Medulla oblongata (tissue), 1 donor: ENCODE data around the gene TARBP1.
"Not testable (repeated sequence)": the region's sequence is repeated elsewhere in the genome, so short reads cannot be mapped to it uniquely, and the experiment has no call there.

Experiments used
- DNase-seq: peaks from one replicate; pipeline ENCODE4 v3.0.0-alpha.2; 2015; ENCODE audit errors: extremely low spot score

Gene TARBP1

DNA sequence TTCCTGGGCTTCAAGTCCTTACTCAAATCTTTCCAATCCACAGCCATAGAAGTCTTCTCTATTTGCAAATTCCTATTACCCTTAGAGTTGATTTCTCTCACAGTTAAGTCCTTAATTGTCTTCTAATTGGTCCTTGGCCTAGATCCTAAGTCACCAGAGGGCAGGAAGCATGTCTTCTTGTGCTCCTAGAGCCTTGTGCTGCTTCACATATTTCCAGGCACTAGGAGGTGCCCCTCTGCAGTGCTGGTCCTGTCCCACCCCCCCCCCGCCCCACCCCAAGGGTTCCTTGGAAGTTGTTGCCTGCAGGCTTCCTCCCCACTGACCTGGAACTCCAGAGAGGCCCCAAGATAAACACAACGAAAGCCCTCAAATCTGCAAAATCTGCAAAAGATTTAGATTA lies 28.1 kb upstream of the TARBP1 start:
- DNase-seq, result no peak

DNA sequence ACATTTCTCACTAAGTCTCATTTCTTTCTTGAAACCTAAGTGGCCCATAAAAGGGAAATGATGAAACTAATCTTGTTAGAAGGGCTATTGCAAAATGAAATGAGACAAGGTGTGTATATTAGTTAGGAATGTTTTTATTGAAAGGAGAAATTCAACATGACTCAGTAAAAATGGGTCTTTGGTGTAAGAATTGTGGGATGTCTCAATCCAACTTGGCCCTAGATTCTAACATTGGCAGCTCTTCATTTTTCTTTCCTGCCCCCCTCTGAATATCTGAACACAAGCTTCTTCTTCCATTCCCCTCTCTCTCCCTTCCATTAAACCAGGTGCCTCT lies 26.8 kb upstream of the TARBP1 start:
- DNase-seq, result no peak

DNA sequence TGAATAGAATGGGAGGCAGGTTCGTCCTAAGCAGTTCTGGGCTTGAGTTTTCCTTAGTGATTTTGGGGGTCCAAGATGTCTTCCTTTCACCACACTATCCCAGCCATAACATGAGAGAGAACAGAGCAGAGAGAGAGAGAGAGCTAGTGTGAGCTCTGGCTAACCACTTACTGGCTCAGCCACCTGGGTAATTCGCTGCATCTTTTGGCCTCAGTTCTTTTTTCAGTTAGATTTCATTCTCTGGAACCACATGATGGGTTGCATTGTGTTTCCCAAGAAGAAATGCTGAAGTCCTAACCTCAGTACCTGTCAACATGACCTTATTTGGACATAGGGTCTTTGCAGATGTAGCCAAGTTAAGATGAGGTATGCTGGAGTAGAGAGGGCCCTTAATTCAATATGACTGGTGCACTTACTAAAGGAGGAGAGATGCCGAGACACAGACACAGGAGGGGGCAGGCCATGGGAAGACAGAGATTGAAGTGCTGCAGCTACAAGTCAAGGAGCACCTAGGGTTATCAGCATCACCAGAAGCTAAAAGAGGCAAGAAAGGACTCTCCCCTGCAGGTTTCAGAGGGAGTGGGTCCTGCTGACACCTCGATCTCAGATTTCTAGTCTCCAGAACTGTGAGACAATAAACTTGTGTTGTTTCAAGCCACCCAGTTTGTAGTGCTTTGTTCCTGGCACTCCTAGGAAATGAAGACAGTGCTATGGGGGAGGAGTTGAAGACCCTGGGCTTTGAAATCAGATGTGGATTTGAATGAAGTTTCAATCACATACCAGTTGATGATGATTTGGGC lies 26.2 kb upstream of the TARBP1 start:
- DNase-seq, result no peak

DNA sequence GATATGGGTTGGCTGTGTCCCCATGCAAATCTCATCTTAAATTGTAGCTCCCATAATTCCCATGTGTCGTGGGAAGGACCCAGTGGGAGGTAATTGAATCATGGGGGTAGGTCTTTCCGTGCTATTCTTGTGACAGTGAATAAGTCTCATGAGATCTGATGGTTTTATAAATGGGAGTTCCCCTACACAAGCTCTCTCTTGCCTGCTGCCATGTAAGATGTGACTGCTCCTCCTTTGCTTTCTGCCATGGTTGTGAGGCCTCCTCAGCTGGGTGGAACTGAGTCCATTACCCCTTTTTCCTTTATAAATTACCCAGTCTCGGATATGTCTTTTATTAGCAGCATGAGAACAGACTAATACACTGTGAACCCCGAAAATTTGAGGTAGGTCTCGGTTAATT lies 25.3 kb upstream of the TARBP1 start:
- not testable (repeated sequence) for DNase-seq

DNA sequence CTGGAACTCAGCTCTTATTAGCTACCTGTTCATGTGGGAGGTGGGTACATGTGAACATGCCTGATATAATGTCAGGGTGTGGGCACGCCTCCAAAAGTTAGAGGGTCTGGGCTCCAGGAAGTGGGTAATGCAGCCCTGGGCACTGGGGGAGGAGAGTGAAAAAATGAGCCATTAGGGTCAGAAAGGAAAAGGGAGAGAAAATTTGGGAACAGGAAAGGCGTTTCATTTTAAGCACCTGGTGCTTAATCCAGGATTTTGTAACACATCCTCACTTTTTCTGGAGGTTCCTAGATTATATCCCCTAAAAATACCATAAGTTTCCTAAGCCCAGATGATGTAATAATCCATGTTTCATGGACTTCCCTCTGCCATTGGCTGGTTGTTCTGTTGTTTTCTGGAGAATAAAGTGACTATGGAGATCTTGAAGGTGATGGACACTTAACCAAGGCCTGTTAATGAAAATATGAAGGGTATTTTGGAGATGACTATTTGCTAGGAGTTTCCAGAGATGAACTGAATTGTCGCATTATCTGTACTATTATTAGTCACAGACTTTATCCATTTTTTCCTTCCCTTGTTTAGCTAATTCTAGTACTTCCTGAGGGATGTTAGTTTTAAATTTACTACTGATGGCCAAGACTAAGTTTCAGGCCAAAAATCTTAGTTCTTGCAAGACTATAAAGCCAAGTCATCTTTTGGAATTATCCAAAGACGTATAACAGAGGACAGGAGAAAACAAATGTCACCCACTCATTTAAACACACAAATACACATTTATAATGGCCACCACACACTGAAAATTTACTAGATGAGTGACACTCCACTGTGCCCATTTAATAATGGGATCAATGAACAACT lies 24.4 kb upstream of the TARBP1 start:
- no peak for DNase-seq

DNA sequence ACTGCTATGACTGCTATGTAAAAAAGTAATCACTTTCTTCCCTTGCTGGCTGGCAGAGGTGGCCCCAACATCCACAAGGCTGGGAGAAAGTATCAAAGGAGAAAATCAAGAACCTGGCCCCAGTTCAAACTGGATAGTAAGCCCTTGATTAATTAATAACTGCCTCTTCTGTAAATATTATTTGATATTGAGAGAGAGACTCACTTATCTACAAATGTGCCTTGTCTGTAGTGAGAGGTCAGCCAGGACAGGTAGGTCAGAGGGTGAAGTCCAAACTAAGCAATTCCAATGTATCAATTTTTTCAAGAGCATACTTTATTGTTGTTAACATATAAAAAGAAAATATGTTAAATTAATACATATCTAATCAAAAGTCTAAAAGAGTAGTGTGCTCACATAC lies 23.8 kb upstream of the TARBP1 start:
- no peak for DNase-seq

DNA sequence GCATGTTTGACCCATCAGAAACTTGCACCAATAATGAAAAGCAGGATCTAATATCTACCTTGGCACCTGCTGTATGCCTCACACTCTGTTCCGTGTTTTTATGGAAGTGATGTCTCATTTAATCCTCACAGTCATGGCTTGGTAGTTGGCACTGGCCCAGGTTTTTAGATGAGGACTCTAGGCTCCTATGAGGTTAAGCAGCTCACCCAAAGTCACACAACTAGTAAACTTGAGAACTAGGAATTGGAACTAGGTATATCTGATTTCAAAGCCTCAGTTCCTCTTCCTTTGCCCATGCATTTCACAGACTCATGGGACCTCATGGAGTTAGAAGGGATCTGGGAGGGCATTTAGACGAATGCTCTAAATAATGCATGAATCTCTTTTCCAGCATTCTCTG lies 21.3 kb upstream of the TARBP1 start:
- peak; percentile 48 for DNase-seq

DNA sequence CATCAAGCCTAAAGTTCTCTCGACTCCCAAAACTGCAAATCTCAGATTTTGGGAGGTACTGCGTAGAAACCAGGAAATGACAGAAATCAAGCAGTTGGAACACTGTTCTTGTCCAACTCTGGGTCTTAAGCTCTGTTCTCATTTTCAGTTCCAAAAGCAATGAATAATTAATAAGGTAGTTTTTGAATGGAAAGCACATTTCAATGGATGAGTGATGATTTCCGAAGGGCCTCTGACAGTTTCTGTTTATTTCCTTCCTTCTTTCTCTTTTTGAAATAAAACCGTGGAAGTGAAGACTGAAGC lies 20.9 kb upstream of the TARBP1 start:
- DNase-seq, result no peak

DNA sequence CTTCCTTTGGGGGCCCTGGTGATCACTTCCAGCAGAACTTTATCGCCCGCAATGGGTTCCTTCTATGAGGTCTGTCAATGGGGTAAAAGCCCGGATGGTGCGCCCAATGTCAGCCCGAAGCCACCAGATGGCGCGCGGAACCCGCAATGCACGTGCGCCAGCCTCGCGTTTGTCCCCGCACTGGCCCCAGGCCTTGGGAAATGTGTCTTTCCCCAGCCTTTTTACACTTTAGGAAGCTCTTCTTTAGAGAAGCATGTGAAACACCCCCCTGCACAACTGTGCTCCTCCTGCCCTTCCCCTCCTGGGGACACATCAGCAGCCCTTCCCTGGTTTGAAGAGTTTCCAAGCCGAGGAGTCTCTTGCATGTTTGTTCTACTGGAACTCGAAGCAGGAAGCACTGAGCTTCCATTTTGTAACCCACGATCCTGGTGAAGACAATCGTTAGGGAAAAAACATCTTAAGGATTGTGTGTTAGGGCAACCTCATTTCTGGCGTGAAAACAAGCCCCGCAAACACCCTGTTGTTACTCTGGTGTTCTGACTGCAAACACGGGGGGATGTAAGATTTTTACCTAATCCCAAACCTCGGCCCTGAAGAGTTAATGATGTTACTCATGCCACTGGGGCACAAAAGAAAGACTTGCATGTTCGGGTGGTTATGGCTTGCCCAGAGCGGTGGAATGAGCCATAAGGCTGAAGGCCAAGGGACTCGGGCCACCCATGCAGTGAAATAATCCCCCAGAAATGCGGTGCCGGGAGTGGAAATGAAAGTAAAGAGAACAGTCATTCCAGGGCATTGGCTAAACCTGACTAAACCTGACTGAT lies 20.4 kb upstream of the TARBP1 start:
- DNase-seq, result peak; percentile 96

DNA sequence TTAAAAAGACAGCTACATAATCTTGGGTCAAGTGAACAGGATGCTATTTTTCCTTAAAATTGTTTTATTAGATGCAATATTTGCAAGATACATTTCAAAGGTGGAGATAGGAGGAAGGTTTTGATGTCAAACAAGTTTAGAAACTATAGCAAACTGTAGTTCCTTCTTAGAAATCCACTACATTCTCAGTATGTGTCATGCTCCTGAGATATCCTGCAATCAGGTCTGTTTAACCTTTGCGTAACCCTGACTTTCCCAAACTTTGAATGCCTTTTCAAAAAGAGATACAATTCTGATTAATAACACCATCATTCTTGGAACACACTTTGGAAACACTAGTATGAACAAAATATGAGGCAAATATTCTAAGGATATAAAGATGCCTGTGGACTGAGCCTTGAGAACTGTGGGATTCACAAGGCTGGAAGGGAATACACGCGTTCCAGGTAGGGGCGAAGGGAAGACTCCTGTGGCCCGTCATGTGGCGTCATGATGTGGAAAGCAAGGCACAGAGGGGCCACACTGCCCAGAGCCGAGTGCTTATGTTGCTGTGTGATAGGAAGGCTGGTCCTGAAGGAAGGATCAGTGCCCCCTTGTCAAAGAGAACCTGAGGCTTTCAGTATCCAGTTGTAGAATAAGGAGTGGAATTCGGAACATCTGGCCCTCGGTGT lies 19.6 kb upstream of the TARBP1 start:
- DNase-seq, result no peak

DNA sequence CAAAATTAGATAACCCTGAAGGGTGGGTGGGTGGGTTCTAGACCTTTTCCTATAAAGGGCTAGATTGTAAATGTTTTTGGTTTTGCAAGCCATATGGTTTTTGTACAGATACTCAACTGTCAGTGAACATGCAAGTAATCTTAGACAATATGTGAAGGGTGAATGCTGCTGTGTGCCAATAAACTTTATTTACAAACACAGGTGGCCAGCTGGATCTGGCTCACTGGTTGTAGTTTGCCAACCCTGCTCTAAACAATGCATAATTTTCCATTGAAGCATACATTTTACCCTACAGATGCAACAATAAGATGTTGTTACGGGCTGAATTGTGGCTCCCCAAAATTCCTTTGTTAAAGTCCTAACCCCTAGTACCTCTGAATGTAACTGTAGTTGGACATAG lies 18.6 kb upstream of the TARBP1 start:
- DNase-seq, result no peak

DNA sequence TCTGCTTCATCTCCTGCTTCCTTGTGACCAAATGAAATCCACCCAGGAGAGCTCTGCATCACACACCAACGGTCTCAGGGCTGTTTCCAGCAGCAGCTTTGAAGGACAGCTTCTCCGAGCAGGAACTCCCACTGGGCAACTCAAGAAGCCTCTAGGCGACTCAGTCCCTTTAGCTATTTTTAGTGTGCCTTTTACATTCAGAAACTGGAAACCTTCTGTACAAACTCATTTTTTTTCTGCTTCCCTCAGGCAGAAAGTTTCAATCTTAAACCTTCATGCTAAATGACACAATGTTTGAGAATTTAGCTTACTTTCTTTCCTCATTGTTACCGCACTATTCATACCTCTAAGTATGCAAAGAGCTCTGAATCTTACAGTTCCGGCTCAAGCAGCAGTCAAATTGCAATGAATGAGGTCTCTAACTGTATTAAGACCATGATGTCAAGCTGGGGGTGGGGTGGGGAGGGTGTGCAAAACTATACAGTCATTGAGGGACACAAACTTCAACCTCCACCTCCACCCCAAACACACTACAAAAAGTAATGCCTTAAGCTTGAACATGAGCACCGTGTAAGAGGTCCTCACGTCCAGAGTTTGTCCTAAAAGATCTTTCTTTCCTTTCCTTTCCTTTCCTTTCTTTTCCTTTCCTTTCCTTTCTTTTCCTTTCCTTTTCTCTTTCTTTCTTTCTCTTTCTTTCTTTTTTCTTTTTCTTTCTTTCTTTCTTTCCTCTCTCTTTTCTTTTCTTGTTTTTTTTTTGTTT lies 16.4 kb upstream of the TARBP1 start:
- DNase-seq, result no peak

DNA sequence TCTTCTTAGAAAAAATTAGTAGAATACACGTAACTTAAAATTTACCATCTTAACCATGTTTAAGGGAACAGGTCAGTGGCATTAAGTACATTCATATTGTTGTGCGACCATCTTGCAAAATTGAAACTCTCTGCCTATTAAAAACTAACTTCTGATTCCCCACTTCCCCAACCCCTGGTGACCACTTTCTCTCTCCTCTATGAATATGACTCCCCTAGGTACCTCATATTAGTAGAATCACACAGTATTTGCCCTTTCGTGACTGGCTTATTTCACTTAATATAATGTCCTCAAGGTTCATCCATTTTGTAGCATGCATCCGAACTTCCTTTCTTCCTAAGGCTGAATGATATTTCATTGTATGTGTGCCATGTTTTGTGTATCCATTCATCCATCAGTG lies 15.1 kb upstream of the TARBP1 start:
- no peak for DNase-seq

DNA sequence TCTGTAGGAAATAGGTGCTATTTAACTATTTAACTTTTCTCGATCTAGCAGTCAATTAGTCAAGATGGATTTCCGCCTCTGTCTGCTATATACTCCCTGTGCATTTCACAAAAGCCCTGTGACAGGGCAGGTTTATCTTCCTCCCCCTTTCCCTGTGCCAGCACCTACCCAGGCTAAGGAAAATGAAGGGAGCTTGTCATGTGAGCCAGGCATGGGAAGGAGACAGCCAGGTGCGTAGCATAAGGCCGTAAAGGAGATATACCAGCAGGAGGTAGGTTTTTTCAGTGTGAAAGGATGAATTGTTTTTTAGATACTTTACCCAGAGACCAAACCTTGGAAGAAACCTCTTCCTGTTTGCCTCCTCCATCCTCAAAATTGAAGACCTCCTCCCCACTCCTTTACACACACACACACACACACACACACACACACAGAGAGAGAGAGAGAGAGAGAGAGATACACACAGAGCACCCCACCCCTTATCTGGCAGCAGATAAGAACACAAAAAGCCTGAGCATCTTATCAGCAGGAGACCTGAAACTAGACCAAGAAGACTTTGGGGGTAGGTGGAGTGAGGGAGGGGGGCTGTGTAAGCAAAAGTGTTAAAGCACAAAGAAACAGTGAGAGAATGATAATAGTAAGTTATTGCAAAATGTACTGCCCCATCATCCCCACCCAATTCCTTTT lies 12.0 kb upstream of the TARBP1 start:
- DNase-seq, result no peak

DNA sequence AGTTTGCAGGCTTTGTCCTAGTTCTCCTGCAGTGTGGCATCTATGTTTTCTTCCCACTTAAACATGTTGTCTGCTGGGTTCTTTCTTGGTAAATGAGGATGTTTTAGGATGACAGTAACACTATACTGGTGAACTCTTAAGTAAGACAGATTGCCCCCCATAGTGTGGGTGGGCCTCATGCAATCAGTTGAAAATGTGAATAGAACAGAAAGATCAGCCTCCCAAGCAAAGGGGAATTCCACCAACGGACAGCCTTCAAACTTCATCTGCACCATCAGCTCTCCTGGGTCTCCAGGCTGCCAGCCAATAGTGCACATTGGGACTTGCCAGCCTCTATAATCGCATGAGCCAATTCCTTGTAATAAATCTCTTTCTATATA lies 10.7 kb upstream of the TARBP1 start:
- DNase-seq, result no peak

DNA sequence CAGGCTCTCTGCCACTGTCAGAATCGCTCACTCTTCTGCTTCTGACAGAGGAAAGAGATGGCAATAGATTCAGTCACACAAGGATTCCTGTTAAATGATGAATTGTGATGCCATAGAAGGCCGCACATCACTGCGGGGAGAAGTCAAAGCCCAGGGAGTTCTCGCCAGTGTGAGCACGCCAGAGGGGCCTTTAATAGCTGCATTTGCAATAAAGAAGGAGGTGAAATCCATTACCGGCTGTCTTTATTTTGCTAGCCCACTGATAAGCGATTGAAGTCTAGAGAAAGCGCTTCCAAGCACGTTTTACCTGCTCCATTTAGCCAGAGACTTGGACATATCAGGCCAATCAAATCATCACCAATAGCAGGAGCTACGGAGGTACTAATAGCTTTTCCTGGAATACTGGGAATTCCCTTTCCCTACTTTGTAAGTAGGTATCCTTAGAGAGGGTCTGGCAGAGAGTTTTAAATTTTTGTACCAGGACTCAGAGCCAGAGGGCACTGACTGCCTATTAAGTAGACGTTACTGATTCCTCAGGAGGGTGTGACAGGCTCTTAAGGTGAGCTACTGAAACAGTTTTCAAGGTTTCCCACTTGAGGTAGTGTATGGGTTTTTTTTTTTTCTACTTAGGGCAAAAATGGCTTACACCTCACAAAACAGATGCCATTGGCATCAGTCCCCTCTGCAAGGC lies 10.2 kb upstream of the TARBP1 start:
- no peak for DNase-seq

DNA sequence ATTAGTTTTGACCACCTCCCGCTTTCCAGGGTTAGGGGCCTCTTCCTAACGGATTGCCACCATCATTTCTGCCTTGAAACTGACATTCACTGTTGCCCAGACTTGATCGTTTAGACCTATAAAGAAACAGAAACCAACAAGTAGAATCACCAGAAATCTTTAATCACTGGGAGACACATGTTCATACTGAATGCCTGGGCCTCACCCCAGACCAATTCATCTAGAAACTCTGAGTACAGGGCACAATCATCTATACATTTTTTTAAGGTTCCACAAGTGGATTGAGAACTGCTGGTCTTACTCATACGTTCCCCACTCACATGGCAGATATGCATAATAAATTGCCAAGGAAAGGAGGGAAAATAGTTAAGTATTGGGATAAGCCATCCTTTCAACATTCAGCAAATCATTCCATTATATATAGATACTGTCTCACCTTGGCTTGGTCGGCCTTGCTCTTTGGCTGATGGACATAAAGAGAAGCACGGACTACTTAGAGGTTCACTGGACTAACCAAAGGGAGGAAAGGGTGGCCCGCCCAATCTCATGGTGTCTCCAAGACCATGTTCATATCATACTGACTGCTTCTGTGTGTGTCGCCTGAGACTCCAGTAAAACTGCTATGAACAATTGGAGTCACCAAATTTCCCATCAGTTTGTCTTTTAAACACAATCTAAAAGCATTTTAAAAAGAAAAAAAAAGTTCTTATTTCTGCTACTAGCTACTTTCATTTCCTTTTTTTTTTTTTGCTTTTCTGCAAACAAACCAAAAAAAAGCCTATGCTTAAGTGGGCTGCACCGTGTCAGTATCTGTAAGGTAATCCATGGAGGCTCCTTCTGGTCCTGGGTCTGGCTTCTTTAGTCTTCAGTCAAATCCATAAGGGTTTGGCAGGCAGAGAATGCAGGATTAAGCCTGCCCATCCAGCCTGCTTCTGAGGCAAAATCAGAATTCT lies 9.4 kb upstream of the TARBP1 start:
- no peak for DNase-seq

DNA sequence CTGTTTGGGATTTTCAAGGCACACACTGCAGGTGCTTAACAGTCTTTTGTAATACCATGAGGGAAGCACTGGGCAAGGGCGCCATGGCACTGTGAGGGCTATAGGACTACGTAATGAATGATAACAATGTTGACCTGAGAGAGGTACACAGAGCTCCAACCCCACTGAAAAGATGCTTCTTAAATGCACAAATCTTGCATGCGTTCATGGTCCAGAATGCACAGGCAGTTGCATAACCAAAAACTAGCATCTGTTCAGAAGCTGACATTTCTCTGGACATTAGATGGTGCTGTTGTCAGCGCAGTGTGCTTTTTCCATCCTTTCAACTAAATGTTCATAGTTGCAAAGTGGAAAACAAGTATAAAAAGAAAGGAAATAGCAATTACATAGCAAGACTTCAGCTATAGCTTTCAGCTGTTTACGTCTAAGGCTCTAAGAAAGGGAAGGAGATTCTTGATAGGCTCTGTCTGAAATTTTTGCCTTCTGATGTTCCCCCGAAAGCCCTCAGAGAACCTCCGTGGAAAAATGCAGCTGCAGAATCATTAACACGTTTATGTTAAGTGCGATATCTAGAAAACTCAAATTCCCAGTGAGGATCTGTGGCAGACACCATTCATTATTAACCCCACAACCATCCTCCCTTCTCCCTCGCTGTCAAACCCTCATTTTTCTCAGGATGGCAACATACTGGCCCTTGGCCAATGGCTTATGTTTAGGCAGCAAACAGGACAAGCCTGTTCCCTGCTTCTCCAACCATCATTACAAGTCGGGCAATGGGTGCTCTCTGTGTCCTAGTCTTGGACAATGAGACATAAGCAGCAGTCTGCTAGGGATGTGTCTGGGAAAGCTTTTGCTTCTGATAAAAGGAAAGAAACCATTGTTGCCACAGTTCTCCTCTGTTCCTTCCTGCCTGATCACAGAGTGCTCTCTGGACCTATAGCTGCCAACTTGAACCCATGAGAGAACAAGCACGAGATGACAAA lies 8.2 kb upstream of the TARBP1 start:
- DNase-seq, result peak; percentile 88
